ENCODE data around the gene UBL4A.

UBL4A gene

DNA sequence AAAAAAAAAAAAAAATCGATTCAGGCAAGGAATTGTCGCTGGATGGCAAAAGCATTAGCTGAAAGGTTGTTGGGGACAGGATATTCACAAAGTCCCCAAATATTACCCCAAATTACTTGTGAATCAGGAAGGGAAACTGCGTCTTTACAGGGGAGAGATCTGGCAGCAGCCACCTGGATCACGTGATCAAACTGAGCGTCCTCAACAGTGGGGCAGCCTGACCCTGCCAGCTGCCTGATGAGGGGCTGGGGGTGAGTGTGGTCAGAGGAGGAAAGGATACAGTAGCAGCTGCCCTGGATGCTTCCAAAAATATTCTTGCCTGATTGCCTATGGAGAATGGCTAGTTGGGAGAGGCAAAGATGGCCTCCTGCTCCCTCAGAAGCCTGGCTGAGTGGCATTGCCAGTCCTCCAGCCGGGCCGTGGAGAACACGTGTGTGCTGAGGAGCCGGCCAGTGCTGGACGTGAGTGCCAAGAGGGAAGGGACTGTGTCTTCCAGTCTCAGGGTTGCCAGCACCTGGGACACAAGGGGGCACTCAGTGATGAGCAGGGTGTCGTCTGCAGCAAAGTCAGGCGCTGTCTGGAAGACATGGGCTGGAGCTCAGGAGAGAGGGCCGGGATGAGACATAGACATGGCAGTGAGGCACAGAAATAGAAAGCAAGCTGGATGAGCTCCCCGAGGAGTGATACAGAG is 4.4 kb downstream of the UBL4A start:
- no peak for DNase-seq

DNA sequence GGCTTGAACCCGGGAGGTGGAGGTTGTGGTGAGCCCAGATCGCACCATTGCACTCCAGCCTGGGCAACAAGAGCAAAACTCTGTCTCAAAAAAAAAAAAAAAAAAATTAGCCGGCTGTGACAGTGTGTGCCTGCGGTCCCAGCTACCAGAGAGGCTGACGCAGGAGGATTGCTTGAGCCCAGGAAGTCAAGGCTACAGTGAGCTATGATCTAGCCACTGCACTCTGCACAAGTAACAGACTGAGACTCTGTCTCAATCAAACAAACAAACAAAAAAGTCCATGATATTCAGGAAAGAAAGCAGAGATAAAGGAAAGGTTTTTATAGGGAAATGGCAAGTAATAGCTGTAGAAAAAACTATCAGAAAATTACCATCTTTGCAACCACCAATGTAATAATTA is 5.2 kb downstream of the UBL4A start:
- DNase-seq: no peak

GRCh38 chrX:154478728-154479622 is 7.4 kb downstream of the UBL4A start, which contains the start of gene LAGE3:
Gene LAGE3 (minus strand): TSS chrX:154479281. CDS start chrX:154478915, 366 bp downstream.
- peak; percentile 89 for DNase-seq

DNA sequence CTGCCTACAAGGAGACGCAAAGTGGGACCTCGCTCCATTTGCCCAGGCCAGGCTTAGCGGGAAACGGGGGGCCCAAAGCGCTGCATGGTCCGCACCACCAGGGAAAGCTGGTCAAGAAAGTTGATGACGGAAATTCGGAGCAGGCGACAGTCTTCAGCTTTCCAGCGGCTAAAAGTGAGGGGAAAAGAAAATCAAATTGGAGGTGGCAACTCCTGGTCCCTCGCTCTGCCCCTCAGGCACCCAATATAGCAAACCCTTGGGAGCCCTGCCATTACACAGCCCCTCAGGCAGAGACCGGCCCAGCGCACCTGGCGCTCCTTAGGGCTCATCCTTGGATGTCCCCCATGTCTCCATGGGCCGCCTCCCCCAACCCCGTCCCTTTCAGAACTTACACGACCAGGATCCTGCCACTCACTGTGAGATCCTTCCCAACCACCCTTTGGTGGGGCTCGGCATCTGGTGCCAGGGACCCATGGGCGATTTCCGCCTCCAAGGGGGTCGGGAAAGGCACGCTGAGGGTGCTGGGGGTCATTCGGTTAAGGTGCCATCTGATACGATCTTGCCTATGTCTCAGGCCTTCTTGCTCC is 8.4 kb downstream of the UBL4A start:
- DNase-seq: no peak

GRCh38 chrX:154476821-154477220 is 9.6 kb downstream of the UBL4A start:
- no peak for DNase-seq

DNA sequence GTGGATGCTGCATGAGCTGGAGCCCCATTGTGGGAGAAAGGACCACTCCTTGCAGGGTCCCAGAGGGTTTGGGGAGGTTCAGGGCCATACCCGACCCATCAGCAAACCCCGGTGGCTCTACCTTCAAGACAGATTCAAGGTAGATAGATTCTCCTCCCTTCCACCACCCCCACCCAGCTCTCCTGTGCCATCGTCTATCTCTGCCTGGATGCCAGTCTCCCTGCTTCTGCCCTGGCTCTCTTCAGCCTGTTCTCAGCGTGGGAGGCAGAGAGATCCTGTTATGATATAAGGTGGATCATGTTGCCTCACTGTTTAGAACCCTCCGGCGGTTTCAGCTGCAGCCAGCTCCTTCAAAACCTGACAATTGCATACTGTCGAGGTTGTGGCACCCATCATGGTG is 12.7 kb downstream of the UBL4A start:
- DNase-seq: no peak

DNA sequence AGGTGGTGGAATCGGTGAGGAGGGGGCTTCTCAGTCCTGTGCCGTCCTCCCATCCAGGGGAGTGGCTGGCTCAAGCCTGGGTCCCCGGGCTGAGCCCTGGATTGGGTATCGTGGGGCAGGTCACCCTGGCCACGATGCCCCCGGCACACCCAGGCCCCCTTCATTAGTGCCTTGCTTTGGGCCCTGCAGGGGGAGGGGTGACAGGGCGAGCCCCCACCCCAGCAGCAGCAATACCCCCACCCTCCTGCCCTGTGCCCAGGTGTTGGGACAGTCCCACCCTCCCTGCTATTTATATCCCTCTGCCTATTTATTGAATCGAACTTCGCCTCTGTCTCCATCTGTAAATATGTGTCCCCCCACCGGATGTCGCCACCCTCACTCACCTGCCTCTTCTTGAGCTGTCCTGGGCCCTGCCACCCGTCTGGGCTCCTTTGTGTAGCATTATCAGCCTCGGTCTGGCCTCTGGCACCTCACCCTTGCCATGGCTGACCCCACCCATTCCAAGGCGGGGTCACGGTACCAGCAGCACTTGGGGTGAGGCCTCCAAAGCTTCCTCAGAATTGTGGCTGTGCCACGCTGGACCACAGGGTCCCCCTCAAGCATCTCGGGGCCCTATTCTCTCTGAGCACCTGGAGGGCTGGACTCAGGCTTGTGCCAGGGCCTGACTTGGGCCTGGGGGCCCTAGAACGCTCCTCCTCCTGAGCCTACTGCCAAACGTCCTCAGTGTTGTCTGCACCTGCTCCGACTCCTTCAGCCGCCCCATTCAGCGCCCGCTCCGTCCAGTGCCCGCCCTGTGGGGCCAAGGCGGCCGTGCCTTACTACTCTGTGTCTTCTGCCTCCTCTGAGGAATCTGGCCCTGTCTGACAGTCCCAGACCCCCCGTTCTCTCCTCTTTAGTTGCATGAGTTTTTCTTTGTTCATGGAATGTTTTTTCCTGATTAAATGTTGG is 13.5 kb downstream of the UBL4A start:
- DNase-seq: no peak

GRCh38 chrX:154471839-154472684 is 14.4 kb downstream of the UBL4A start:
- no peak for DNase-seq

GRCh38 chrX:154470914-154471568 is 15.4 kb downstream of the UBL4A start:
- no peak for DNase-seq

- DNase-seq: no peak
Measured at GRCh38 chrX:154470434-154470833, 16.0 kb downstream of the UBL4A start.

DNA sequence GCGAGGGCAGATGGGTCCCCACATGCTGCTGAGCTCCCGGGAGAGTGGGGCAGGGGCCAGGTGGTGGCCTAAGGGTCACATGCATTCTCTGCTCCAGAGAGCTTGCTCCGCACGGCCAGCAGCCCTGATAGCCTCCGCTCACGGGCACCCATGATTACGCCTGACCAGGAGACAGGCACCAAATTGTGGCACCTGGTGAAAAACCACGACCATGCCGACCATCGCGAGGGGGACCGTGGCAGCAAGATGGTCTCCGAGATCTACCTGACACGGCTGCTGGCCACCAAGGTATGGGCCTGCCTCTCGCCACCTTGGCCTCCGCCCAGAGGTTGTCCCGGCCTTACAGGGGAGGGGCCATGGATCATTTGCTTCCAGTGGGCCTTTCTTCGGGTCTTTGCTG is 16.5 kb downstream of the UBL4A start:
- DNase-seq: no peak

GRCh38 chrX:154469114-154469513 is 17.3 kb downstream of the UBL4A start:
- DNase-seq: no peak

DNA sequence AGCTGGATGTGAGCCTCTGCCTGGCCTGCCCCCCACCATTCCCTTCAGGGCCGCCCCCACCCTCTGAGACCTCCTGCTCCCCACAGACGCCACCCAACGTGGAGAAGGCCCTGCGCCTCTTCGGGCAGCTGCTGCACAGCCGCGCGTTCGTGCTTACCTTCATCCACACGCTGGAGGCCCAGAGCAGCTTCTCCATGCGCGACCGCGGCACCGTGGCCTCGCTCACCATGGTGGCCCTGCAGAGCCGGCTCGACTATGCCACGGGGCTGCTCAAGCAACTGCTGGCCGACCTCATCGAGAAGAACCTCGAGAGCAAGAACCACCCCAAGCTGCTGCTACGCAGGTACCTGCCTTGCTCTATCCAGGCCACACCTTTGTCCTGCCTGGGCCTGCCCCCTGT is 18.2 kb downstream of the UBL4A start:
- DNase-seq: no peak

DNA sequence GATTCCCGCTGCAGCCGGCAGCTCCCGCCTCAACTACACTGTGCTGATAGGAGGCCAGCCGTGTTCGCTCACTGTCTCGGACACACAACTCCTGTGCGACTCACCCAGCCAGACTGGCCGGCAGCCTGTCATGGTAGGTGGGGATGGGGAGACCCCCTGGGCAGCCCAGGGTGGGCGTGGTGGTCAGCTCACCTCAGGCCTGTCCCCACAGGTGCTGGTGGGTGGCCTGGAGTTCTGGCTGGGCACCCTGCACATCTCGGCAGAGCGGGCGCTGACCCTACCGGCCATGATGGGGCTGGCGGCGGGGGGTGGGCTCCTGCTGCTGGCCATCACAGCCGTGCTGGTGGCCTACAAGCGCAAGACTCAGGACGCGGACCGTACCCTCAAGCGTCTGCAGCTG is 18.9 kb downstream of the UBL4A start:
- no peak for DNase-seq

DNA sequence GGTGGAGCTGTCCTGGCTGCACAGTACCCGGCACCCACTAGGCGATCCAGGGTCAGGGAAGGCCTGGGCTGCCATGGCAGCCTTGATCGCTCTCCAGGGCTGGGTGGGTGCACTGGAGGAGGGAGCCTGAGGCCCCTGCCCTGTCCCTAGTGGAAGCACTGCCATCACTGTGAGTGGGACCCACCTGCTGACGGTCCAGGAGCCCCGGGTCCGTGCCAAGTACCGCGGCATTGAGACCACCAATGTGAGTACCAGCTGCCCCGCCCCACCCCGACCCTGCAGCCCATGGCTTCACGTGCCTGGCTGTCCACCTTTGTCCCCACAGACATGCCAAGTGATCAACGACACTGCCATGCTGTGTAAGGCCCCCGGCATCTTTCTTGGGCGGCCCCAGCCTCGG is 19.5 kb downstream of the UBL4A start:
- no peak for DNase-seq

DNA sequence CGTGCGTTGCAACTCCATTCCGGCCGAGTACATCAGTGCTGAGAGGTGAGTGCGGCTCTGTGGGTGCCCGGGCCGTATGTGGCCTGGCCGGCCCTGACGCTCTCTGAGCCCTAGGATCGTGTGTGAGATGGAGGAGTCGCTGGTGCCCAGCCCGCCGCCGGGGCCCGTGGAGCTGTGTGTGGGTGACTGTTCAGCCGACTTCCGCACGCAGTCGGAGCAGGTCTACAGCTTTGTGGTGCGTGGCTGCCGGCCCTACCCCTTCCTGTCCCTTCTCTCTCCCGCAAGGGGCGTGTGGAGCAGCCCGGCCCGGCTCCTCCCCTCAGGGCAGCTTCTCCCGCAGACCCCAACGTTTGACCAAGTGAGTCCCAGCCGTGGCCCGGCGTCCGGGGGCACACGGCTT is 20.4 kb downstream of the UBL4A start:
- no peak for DNase-seq

DNA sequence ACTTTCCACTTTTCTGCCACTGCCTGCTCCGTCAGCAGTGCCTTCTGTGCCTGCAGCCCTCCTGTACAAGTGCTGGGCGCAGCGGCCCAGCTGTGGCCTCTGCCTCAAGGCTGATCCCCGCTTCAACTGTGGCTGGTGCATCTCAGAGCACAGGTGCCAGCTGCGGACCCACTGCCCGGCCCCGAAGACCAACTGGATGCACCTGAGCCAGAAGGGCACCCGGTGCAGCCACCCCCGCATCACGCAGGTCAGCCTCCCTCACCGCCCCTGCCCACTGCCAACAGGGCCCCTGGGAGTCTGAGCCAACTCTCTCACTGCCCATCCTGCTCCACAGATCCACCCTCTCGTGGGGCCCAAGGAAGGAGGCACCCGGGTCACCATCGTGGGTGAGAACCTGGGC is 20.8 kb downstream of the UBL4A start:
- no peak for DNase-seq

- DNase-seq: no peak
Measured at GRCh38 chrX:154464806-154465365, 21.5 kb downstream of the UBL4A start.

DNA sequence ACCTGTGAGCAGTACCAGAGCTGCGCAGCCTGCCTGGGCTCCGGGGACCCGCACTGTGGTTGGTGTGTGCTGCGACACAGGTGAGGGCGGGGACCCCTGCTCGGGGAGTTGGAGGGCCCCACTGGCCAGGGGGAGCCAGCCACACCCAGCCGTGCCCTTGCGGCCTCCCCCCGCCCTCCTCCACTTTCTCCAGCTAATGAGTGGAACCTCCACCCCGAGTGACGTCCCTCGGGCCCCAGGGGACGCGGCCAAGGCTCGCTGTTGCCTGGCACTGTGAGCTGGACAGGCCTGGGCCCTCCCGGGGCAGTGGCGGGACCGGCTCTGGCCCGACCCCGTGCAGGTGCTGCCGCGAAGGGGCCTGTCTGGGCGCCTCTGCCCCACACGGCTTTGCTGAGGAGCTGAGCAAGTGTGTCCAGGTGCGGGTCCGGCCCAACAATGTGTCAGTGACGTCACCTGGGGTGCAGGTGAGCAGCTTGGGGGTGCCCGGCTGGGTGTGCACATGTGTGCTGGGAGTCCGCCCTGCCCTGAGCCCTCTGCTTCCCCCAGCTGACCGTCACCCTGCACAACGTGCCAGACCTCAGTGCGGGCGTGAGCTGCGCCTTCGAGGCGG is 22.7 kb downstream of the UBL4A start:
- no peak for DNase-seq

- no peak for DNase-seq
Measured at GRCh38 chrX:154462396-154462795, 24.0 kb downstream of the UBL4A start.
